ENCODE results near the gene ZNF765. TPM values are rescaled to one million over a fixed set of nuclear protein-coding genes. Genes with fewer than 3 reads are reported as not detected.
"Not testable (repeated sequence)": the region's sequence is repeated elsewhere in the genome, so short reads cannot be mapped to it uniquely, and the experiment has no call there.

Gene ZNF765
- total RNA-seq, 2 experiments from 2014 or later: 10.7 to 10.9 TPM

GRCh38 chr19:53423074-53423473 lies 28.1 kb downstream of the ZNF765 start:
- H3K4me1 Mint-ChIP-seq; H3K27ac Mint-ChIP-seq; H3K4me3 Mint-ChIP-seq; CTCF ChIA-PET; intact Hi-C loops (cut with DNase I, micrococcal nuclease); H3K9me3 Mint-ChIP-seq (ENCODE audit: low read depth); ATAC-seq; H3K36me3 Mint-ChIP-seq (ENCODE audit: low read depth); DNase-seq; H3K27me3 Mint-ChIP-seq; POLR2A ChIA-PET: not testable (repeated sequence)

- ATAC-seq; intact Hi-C loops (cut with DNase I, micrococcal nuclease); H3K4me3 Mint-ChIP-seq; H3K9me3 Mint-ChIP-seq (ENCODE audit: low read depth); DNase-seq; H3K27ac Mint-ChIP-seq; H3K36me3 Mint-ChIP-seq (ENCODE audit: low read depth); H3K27me3 Mint-ChIP-seq; H3K4me1 Mint-ChIP-seq; POLR2A ChIA-PET: not testable (repeated sequence)
- CTCF ChIA-PET: interaction anchor here (0.7 to 1.2 kb wide), 2 partner anchors 31 to 325 kb away, joined by 3 read pairs; no protein-coding TSS in a partner anchor
Measured at GRCh38 chr19:53423680-53424079, 28.7 kb downstream of the ZNF765 start.

- no peak overlapping the region for H3K4me3 Mint-ChIP-seq
- no peak overlapping the region for H3K27ac Mint-ChIP-seq
- no peaks in the 10 kb centered on the region for H3K36me3 Mint-ChIP-seq (ENCODE audit: low read depth)
- ATAC-seq: peak; percentile 88
- ChIA-PET POLR2A (interaction anchor here (0.6 kb wide), 1 partner anchor 125 kb away, joined by 4 read pairs; no protein-coding TSS in a partner anchor), CTCF (interaction anchor here (0.6 to 1.4 kb wide), 12 partner anchors 11 to 620 kb away, joined by 3 to 6 read pairs (median 3); no protein-coding TSS in a partner anchor)
- DNase-seq: peak; percentile 84
- intact Hi-C loops (cut with DNase I, micrococcal nuclease): loop anchor here in 1 of 2 experiments (1.0 kb wide), 2 partner anchors 87 to 321 kb away; no protein-coding TSS in a partner anchor
- no peaks in the 10 kb centered on the region for H3K9me3 Mint-ChIP-seq (ENCODE audit: low read depth)
- H3K4me1 Mint-ChIP-seq: no peaks in the 10 kb centered on the region
- H3K27me3 Mint-ChIP-seq: no peaks in the 10 kb centered on the region
Measured at GRCh38 chr19:53424968-53425597, 30.1 kb downstream of the ZNF765 start.

GRCh38 chr19:53431399-53432087 lies 36.6 kb downstream of the ZNF765 start, which contains the start of gene ZNF761:
TSS of gene ZNF761 (plus strand) at chr19:53431984. CDS start at chr19:53447269, 15,285 bp downstream.
- H3K27me3 Mint-ChIP-seq: no peaks in the 10 kb centered on the region
- peak; percentile 98 for DNase-seq
- peaks cover 36% of the 10 kb centered on the region for H3K36me3 Mint-ChIP-seq (ENCODE audit: low read depth)
- H3K4me1 Mint-ChIP-seq: peaks cover 26% of the 10 kb centered on the region
- ChIA-PET CTCF (no interaction called here), POLR2A (interaction anchor here (0.9 kb wide), 1 partner anchor 98 kb away, joined by 3 read pairs; the partner anchor contains the start of gene ZNF845)
- intact Hi-C loops (cut with DNase I, micrococcal nuclease): loop anchor here (1.0 to 5.0 kb wide), 10 partner anchors 35 to 771 kb away; partner anchors contain the start of genes ZNF765 (in 2 of the 2), ZNF813 (in 2 of the 2), RPS9 (in 1 of the 2) and ZNF160 (in 1 of the 2)
- peak; percentile 99 for ATAC-seq
- H3K4me3 Mint-ChIP-seq: peak within 1 kb of the TSS; percentile 94
- peak within 1 kb of the TSS; percentile 83 for H3K27ac Mint-ChIP-seq
- peaks cover 14% of the 10 kb centered on the region for H3K9me3 Mint-ChIP-seq (ENCODE audit: low read depth)

GRCh38 chr19:53432088-53432661 lies 37.2 kb downstream of the ZNF765 start:
- POLR2A ChIA-PET: no interaction called here
- H3K27ac Mint-ChIP-seq: peak overlapping the region; percentile 83

GRCh38 chr19:53443809-53444208 lies 48.9 kb downstream of the ZNF765 start:
- H3K27ac Mint-ChIP-seq; H3K27me3 Mint-ChIP-seq; ATAC-seq; H3K4me1 Mint-ChIP-seq; intact Hi-C loops (cut with DNase I, micrococcal nuclease); POLR2A ChIA-PET; H3K4me3 Mint-ChIP-seq; CTCF ChIA-PET; DNase-seq: not testable (repeated sequence)
- peaks cover 44% of the 10 kb centered on the region for H3K9me3 Mint-ChIP-seq (ENCODE audit: low read depth)
- peaks cover 90% of the 10 kb centered on the region for H3K36me3 Mint-ChIP-seq (ENCODE audit: low read depth)

More at GRCh38 chr19:53432088-53432661, 37.2 kb downstream of the ZNF765 start:
- Mint-ChIP-seq H3K27me3 (no peaks in the 10 kb centered on the region), H3K4me3 (peak overlapping the region; percentile 94), H3K4me1 (peaks cover 26% of the 10 kb centered on the region), H3K9me3 (ENCODE audit: low read depth) (peaks cover 14% of the 10 kb centered on the region), H3K36me3 (ENCODE audit: low read depth) (peaks cover 43% of the 10 kb centered on the region)
- CTCF ChIA-PET: no interaction called here
- ATAC-seq: peak; percentile 18
- intact Hi-C loops (cut with DNase I, micrococcal nuclease): loop anchor here in 1 of 2 experiments (5.0 kb wide), 1 partner anchor 770 kb away; the partner anchor contains the start of gene RPS9
- DNase-seq: peak; percentile 46

- H3K4me3 Mint-ChIP-seq; intact Hi-C loops (cut with DNase I, micrococcal nuclease); CTCF ChIA-PET; DNase-seq; H3K27ac Mint-ChIP-seq; POLR2A ChIA-PET; H3K27me3 Mint-ChIP-seq; H3K4me1 Mint-ChIP-seq; ATAC-seq: not testable (repeated sequence)
- Mint-ChIP-seq H3K36me3 (ENCODE audit: low read depth) (peaks cover 89% of the 10 kb centered on the region), H3K9me3 (ENCODE audit: low read depth) (peaks cover 42% of the 10 kb centered on the region)
Measured at GRCh38 chr19:53447196-53447595, 52.2 kb downstream of the ZNF765 start.

GRCh38 chr19:53455828-53456227 lies 60.9 kb downstream of the ZNF765 start:
- DNase-seq (no peak), ATAC-seq (no peak)
- intact Hi-C loops (cut with DNase I, micrococcal nuclease): no loop called here
- Mint-ChIP-seq H3K4me3 (no peak overlapping the region), H3K4me1 (no peaks in the 10 kb centered on the region), H3K27ac (no peak overlapping the region), H3K27me3 (no peaks in the 10 kb centered on the region), H3K36me3 (ENCODE audit: low read depth) (peaks cover 81% of the 10 kb centered on the region), H3K9me3 (ENCODE audit: low read depth) (peaks cover 58% of the 10 kb centered on the region)
- CTCF ChIA-PET: no interaction called here
- POLR2A ChIA-PET: no interaction called here

GRCh38 chr19:53460131-53460721 lies 65.3 kb downstream of the ZNF765 start:
- POLR2A ChIA-PET; H3K27ac Mint-ChIP-seq; intact Hi-C loops (cut with DNase I, micrococcal nuclease); H3K4me3 Mint-ChIP-seq; H3K4me1 Mint-ChIP-seq; DNase-seq; ATAC-seq: not testable (repeated sequence)
- peaks cover 58% of the 10 kb centered on the region for H3K9me3 Mint-ChIP-seq (ENCODE audit: low read depth)
- H3K27me3 Mint-ChIP-seq: peaks cover 10% of the 10 kb centered on the region
- H3K36me3 Mint-ChIP-seq (ENCODE audit: low read depth): peaks cover 49% of the 10 kb centered on the region
- CTCF ChIA-PET: interaction anchor here (0.8 kb wide), 1 partner anchor 19 kb away, joined by 3 read pairs; no protein-coding TSS in a partner anchor

GRCh38 chr19:53461866-53462265 lies 66.9 kb downstream of the ZNF765 start:
- Mint-ChIP-seq H3K9me3 (ENCODE audit: low read depth) (peaks cover 45% of the 10 kb centered on the region), H3K4me1 (peaks cover 2% of the 10 kb centered on the region), H3K27ac (no peak overlapping the region), H3K36me3 (ENCODE audit: low read depth) (peaks cover 35% of the 10 kb centered on the region), H3K4me3 (no peak overlapping the region), H3K27me3 (peaks cover 10% of the 10 kb centered on the region)
- intact Hi-C loops (cut with DNase I, micrococcal nuclease): no loop called here
- POLR2A ChIA-PET: no interaction called here
- DNase-seq (no peak), ATAC-seq (no peak)
- CTCF ChIA-PET: no interaction called here

GRCh38 chr19:53462861-53463260 lies 67.9 kb downstream of the ZNF765 start:
- Mint-ChIP-seq H3K27ac (no peak overlapping the region), H3K27me3 (peaks cover 10% of the 10 kb centered on the region), H3K36me3 (ENCODE audit: low read depth) (peaks cover 28% of the 10 kb centered on the region), H3K4me1 (peaks cover 3% of the 10 kb centered on the region), H3K4me3 (no peak overlapping the region), H3K9me3 (ENCODE audit: low read depth) (peaks cover 41% of the 10 kb centered on the region)
- CTCF ChIA-PET: no interaction called here
- ATAC-seq (no peak), DNase-seq (no peak)
- intact Hi-C loops (cut with DNase I, micrococcal nuclease): no loop called here
- POLR2A ChIA-PET: no interaction called here

Data from activated CD4-positive, alpha-beta T cell treated with anti-CD3 and anti-CD28 coated beads for 36 hours (primary cell).